Right lobe of liver (tissue), 6 donors: ENCODE data around the gene AUH. TPM values are rescaled to one million over a fixed set of nuclear protein-coding genes. Genes with fewer than 3 reads are reported as not detected.

Experiments
- ATAC-seq, 4 donors: fragments of 200-7000 bp; cut with Tn5 transposase; one replicate each; pipeline ENCODE4 v1.9.1; 2020; ENCODE audit warnings: mild to moderate bottlenecking in 4 of 4, moderate library complexity in 4 of 4
- DNase-seq, 3 donors: peaks; one replicate each; pipeline ENCODE4 v3.0.0-alpha.2; 2020
- H3K27ac ChIP-seq, 3 donors: fragments of 200-600 bp; one replicate each; pipeline ENCODE4 v1.8.0; 2022
- H3K27me3 ChIP-seq, 2 donors: fragments of 200-600 bp; one replicate each; pipeline ENCODE4 v1.8.0; 2022
- H3K36me3 ChIP-seq, 4 donors: fragments of 200-600 bp; sonication (generic) in 1 of 4; one replicate each; pipeline versions ENCODE4 v1.5.1 to v1.8.0; 2017 to 2022; ENCODE audit warnings: control low read depth in 1 of 4
- H3K4me1 ChIP-seq, 4 donors: fragments of 200-600 bp; sonication (generic) in 1 of 4; one replicate each; pipeline versions ENCODE4 v1.5.1 to v1.8.0; 2017 to 2022; ENCODE audit warnings: control low read depth in 1 of 4
- H3K4me3 ChIP-seq, 3 donors: fragments of 200-600 bp; one replicate each; pipeline ENCODE4 v1.8.0; 2022
- H3K9me3 ChIP-seq, 4 donors: fragments of 200-600 bp; sonication (generic) in 1 of 4; one replicate each; pipeline versions ENCODE4 v1.5.1 to v1.8.0; 2017 to 2022; ENCODE audit warnings: control low read depth in 1 of 4
- CTCF ChIP-seq, 4 donors: fragments of 200-600 bp in 3 of 4; fragments of 450-650 bp in 1 of 4; IDR thresholded peaks; one replicate each; pipeline versions ENCODE4 v1.5.1 to v1.8.0; 2016 to 2022; ENCODE audit warnings: antibody characterized with exemption in 4 of 4, mild to moderate bottlenecking in 2 of 4
- POLR2A ChIP-seq: fragments of 450-650 bp; IDR thresholded peaks from one replicate; pipeline ENCODE4 v1.6.1; 2017; ENCODE audit warnings: antibody characterized with exemption, mild to moderate bottlenecking
- WGBS: methylation state at CpG from one replicate; pipeline ENCODE4 v1.1.6; 2018; ENCODE audit warnings: low coverage, low lambda C conversion rate; ENCODE audit not compliant: insufficient coverage; ENCODE audit errors: missing lambda C conversion rate; 5-methylcytosine and 5-hydroxymethylcytosine counted together
- intact Hi-C, 2 donors: fragments of 100-400 bp; cut with DNase I; formaldehyde crosslinking; loops; one replicate each; pipeline versions ENCODE4 v1.11.2 to v1.14.1; 2022
- total RNA-seq, 6 experiments: library from RNA; depleted of rRNA in 2 of 6; stranded (reverse); fragments of >200 nt in 2 of 6; fragmentation: NEBNext Ultra II Directional in 3 of 6; extraction: Animal tissue kit (Norgen Biotek cat#: 25700) in 3 of 6; gene quantifications; one replicate each; pipeline versions ENCODE4 v1.1.0 to v1.2.4, GENCODE V29; 2016 to 2023
- donor health status: DM: no; HTN: yes; CAD: no.
- donor health status: DM: no; HTN: no; CAD: no.
- donor health status: DM: no; HTN: no; CAD: no.
- donor health status: DM: no; HTN: yes; CAD: no.
- donor health status: DM: no; HTN: yes; CAD: no.

The AUH gene
- total RNA-seq, 6 experiments from 2014 or later = 12.0 to 22.4 (median 18.4) TPM

GRCh38 chr9:91246846-91247245, 114.9 kb downstream of the AUH start:
- ATAC-seq (no peak), DNase-seq (no peak)
- no peak overlapping the region for H3K27ac ChIP-seq
- H3K9me3 ChIP-seq = no peaks in the 10 kb centered on the region
- no peaks in the 10 kb centered on the region for H3K36me3 ChIP-seq
- no peak for TF ChIP-seq CTCF (IDR thresholded peaks at IDR 0.05)
- H3K27me3 ChIP-seq = no peaks in the 10 kb centered on the region
- H3K4me3 ChIP-seq = no peak overlapping the region
- intact Hi-C loops = no loop called here
- 100% methylated on average over 2 of the region's 5 CpGs for WGBS
- no peaks in the 10 kb centered on the region for H3K4me1 ChIP-seq

- no peaks in the 10 kb centered on the region for H3K9me3 ChIP-seq
- no peaks in the 10 kb centered on the region for H3K4me1 ChIP-seq
- no peak for DNase-seq
- H3K36me3 ChIP-seq = no peaks in the 10 kb centered on the region
- TF ChIP-seq CTCF (IDR thresholded peaks at IDR 0.05) = no peak
- no peak for TF ChIP-seq POLR2A
- intact Hi-C loops = no loop called here
- H3K27me3 ChIP-seq = no peaks in the 10 kb centered on the region
- 72% methylated on average over 7 of the region's 8 CpGs for WGBS
- H3K27ac ChIP-seq = no peak overlapping the region
- H3K4me3 ChIP-seq = no peak overlapping the region
- ATAC-seq = peak in 2 of 4 donors; percentile 17 to 19
Observed at GRCh38 chr9:91245431-91246313, 116.0 kb downstream of the AUH start.

GRCh38 chr9:91243029-91243428, 118.7 kb downstream of the AUH start:
- no peak for ATAC-seq
- TF ChIP-seq POLR2A (no peak), CTCF (IDR thresholded peaks at IDR 0.05) (no peak)
- 100% methylated on average over 2 of the region's 2 CpGs for WGBS
- Histone ChIP-seq H3K4me1 (no peaks in the 10 kb centered on the region), H3K9me3 (no peaks in the 10 kb centered on the region), H3K27me3 (no peaks in the 10 kb centered on the region), H3K27ac (no peak overlapping the region), H3K4me3 (no peak overlapping the region), H3K36me3 (no peaks in the 10 kb centered on the region)
- DNase-seq = no peak
- intact Hi-C loops = no loop called here

GRCh38 chr9:91241909-91242308, 119.8 kb downstream of the AUH start:
- TF ChIP-seq POLR2A (no peak), CTCF (IDR thresholded peaks at IDR 0.05) (no peak)
- Histone ChIP-seq H3K9me3 (no peaks in the 10 kb centered on the region), H3K36me3 (no peaks in the 10 kb centered on the region), H3K27ac (no peak overlapping the region), H3K27me3 (no peaks in the 10 kb centered on the region), H3K4me3 (no peak overlapping the region), H3K4me1 (no peaks in the 10 kb centered on the region)
- intact Hi-C loops = no loop called here
- 43% methylated on average over 4 of the region's 4 CpGs for WGBS
- peak; percentile 83 to 90 (median 84) for ATAC-seq
- peak in 2 of 3 donors; percentile 29 to 58 for DNase-seq
